Activated naive CD8-positive, alpha-beta T cell treated with anti-CD3 and anti-CD28 coated beads, Interleukin-2, amount 50 U/mL, for 24 hours (primary cell): Measurements from ENCODE around the gene GALNT8.
A peak's percentile ranks its signal among the peaks of the same experiment; 100 is the strongest.

Source experiments
- ATAC-seq: fragments of 150-1000 bp; cut with Tn5 transposase; one replicate; pipeline ENCODE4 v1.10.0; 2021
- DNase-seq: peaks from one replicate; pipeline ENCODE4 v3.0.0; 2021
- H3K27ac Mint-ChIP-seq: one replicate; pipeline ENCODE4 v1.8.0; 2021; ENCODE audit warnings: mild to moderate bottlenecking, mixed read lengths
- H3K27me3 Mint-ChIP-seq: one replicate; pipeline ENCODE4 v1.8.0; 2021; ENCODE audit warnings: mixed read lengths
- H3K36me3 Mint-ChIP-seq: one replicate; pipeline ENCODE4 v1.8.0; 2021; ENCODE audit warnings: low read depth, mixed read lengths
- H3K4me1 Mint-ChIP-seq: one replicate; pipeline ENCODE4 v1.8.0; 2021; ENCODE audit warnings: mixed read lengths
- H3K4me3 Mint-ChIP-seq: one replicate; pipeline ENCODE4 v1.8.0; 2021; ENCODE audit warnings: mild to moderate bottlenecking, moderate library complexity, mixed read lengths
- H3K9me3 Mint-ChIP-seq: one replicate; pipeline ENCODE4 v1.8.0; 2021; ENCODE audit warnings: mixed read lengths

The GALNT8 gene

GRCh38 chr12:4800555-4800954, 80.4 kb downstream of the GALNT8 start:
- no peak overlapping the region for H3K4me3 Mint-ChIP-seq
- H3K27ac Mint-ChIP-seq: no peak overlapping the region
- ATAC-seq: no peak
- H3K27me3 Mint-ChIP-seq: peaks cover 20% of the 10 kb centered on the region
- H3K9me3 Mint-ChIP-seq: no peaks in the 10 kb centered on the region
- no peaks in the 10 kb centered on the region for H3K36me3 Mint-ChIP-seq
- no peaks in the 10 kb centered on the region for H3K4me1 Mint-ChIP-seq
- DNase-seq: no peak

GRCh38 chr12:4802841-4803240, 82.6 kb downstream of the GALNT8 start:
- ATAC-seq (peak; percentile 25), DNase-seq (no peak)
- H3K27ac Mint-ChIP-seq: no peak overlapping the region

GRCh38 chr12:4806439-4807115, 86.4 kb downstream of the GALNT8 start:
- Mint-ChIP-seq H3K4me3 (no peak overlapping the region), H3K27me3 (peaks cover 38% of the 10 kb centered on the region), H3K27ac (no peak overlapping the region), H3K4me1 (peaks cover 30% of the 10 kb centered on the region), H3K36me3 (no peaks in the 10 kb centered on the region), H3K9me3 (no peaks in the 10 kb centered on the region)
- DNase-seq (no peak), ATAC-seq (peak; percentile 18)

More at GRCh38 chr12:4802841-4803240, 82.6 kb downstream of the GALNT8 start:
- H3K36me3 Mint-ChIP-seq: no peaks in the 10 kb centered on the region
- peaks cover 21% of the 10 kb centered on the region for H3K27me3 Mint-ChIP-seq
- peaks cover 15% of the 10 kb centered on the region for H3K4me1 Mint-ChIP-seq
- no peak overlapping the region for H3K4me3 Mint-ChIP-seq
- no peaks in the 10 kb centered on the region for H3K9me3 Mint-ChIP-seq

DNA sequence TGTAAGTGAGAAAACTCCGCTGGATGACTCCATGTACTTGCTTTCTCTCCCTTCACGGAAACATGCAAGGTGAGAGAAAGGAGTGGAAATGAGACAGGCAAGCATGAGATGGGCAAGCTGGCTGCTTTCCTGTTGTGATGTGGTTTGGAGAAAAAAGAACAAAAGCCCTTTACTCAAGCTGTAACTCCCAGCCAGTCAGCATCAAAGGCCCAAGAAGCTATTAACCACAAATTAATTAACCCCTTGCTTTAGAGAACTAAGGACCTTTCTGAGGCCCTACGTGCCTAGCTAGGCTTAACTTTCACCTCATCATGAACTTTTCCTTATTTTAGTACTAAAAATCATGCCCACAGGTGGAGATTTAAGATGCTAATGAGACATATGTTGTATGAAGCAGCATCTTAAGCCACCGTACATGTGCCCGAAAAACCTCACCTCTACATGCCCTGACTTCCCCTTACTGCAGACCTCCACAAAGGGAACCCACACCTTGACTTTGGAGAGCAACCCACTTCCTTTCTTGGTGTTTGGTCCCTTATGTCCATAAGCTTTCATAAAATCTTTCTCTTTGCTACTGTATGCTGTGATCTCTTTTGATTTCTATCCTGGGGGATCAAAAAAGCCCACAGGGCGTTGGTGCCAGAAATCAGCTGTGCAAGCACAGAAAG, 87.0 kb downstream of the GALNT8 start:
- H3K36me3 Mint-ChIP-seq: no peaks in the 10 kb centered on the region
- DNase-seq: no peak
- H3K4me1 Mint-ChIP-seq: peaks cover 30% of the 10 kb centered on the region
- no peaks in the 10 kb centered on the region for H3K9me3 Mint-ChIP-seq
- ATAC-seq: no peak
- no peak overlapping the region for H3K4me3 Mint-ChIP-seq
- no peak overlapping the region for H3K27ac Mint-ChIP-seq
- peaks cover 41% of the 10 kb centered on the region for H3K27me3 Mint-ChIP-seq

GRCh38 chr12:4807813-4808212, 87.6 kb downstream of the GALNT8 start:
- Mint-ChIP-seq H3K27me3 (peaks cover 41% of the 10 kb centered on the region), H3K27ac (no peak overlapping the region), H3K9me3 (no peaks in the 10 kb centered on the region), H3K36me3 (no peaks in the 10 kb centered on the region), H3K4me3 (no peak overlapping the region), H3K4me1 (peaks cover 30% of the 10 kb centered on the region)
- no peak for ATAC-seq
- DNase-seq: no peak

GRCh38 chr12:4809013-4809448, 88.8 kb downstream of the GALNT8 start:
- Mint-ChIP-seq H3K9me3 (no peaks in the 10 kb centered on the region), H3K36me3 (no peaks in the 10 kb centered on the region), H3K4me3 (peak overlapping the region; percentile 31), H3K27me3 (peaks cover 38% of the 10 kb centered on the region), H3K4me1 (peaks cover 30% of the 10 kb centered on the region), H3K27ac (no peak overlapping the region)
- ATAC-seq: no peak
- DNase-seq: no peak

GRCh38 chr12:4809449-4810218, 89.4 kb downstream of the GALNT8 start:
- peak overlapping the region; percentile 42 for H3K4me3 Mint-ChIP-seq
- peaks cover 37% of the 10 kb centered on the region for H3K27me3 Mint-ChIP-seq
- H3K9me3 Mint-ChIP-seq: no peaks in the 10 kb centered on the region
- ATAC-seq (no peak), DNase-seq (peak; percentile 32)
- H3K4me1 Mint-ChIP-seq: peaks cover 30% of the 10 kb centered on the region
- no peak overlapping the region for H3K27ac Mint-ChIP-seq
- no peaks in the 10 kb centered on the region for H3K36me3 Mint-ChIP-seq

DNA sequence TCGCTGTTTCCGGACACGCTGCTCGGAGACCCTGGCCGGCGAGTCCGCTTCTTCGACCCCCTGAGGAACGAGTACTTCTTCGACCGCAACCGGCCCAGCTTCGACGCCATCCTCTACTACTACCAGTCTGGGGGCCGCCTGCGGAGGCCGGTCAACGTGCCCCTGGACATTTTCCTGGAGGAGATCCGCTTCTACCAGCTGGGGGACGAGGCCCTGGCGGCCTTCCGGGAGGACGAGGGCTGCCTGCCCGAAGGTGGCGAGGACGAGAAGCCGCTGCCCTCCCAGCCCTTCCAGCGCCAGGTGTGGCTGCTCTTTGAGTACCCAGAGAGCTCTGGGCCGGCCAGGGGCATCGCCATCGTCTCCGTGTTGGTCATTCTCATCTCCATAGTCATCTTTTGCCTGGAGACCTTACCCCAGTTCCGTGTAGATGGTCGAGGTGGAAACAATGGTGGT, 90.0 kb downstream of the GALNT8 start:
- H3K4me1 Mint-ChIP-seq: peaks cover 30% of the 10 kb centered on the region
- no peaks in the 10 kb centered on the region for H3K9me3 Mint-ChIP-seq
- ATAC-seq: no peak
- H3K27ac Mint-ChIP-seq: no peak overlapping the region
- peaks cover 43% of the 10 kb centered on the region for H3K27me3 Mint-ChIP-seq
- peak overlapping the region; percentile 42 for H3K4me3 Mint-ChIP-seq
- H3K36me3 Mint-ChIP-seq: no peaks in the 10 kb centered on the region
- DNase-seq: no peak

DNA sequence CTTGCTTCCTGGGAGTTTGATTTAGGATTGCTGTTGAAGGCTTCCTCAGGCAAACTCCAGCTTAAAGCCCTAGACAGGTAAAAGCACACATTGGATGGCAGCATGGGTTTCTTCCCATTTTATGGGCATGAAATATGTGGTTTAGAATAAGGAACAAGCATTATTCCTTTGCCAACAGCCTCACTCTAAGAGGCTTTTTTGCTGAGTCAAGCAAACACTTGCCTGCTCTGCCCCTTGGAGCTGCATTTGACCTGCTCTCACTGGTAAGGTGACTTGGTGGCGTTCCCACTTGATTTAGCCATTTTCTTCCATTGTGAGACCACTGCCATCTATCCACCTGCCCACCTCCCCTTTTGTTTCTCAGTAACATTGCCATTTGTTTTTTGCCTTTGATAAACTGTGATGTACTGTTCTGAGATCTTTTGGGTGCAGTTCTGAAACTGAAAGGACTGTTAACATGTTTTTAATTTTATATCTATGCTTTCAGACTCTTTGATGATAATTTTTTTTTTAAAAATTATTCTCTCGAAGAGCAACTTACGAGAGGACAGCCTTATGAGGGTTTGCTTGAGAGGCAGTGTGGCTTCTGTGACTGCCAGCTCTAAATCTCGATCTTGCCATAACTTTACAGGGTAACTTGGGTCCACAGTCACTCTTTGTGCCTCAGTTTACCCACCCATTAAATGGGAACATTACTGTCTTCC, 92.6 kb downstream of the GALNT8 start:
- Mint-ChIP-seq H3K4me3 (no peak overlapping the region), H3K9me3 (no peaks in the 10 kb centered on the region), H3K4me1 (peaks cover 18% of the 10 kb centered on the region), H3K36me3 (no peaks in the 10 kb centered on the region), H3K27me3 (peaks cover 41% of the 10 kb centered on the region), H3K27ac (no peak overlapping the region)
- ATAC-seq (no peak), DNase-seq (no peak)

- Mint-ChIP-seq H3K27ac (no peak overlapping the region), H3K4me3 (no peak overlapping the region), H3K27me3 (peaks cover 31% of the 10 kb centered on the region), H3K9me3 (no peaks in the 10 kb centered on the region), H3K36me3 (no peaks in the 10 kb centered on the region), H3K4me1 (peaks cover 18% of the 10 kb centered on the region)
- DNase-seq (no peak), ATAC-seq (no peak)
Observed at GRCh38 chr12:4813741-4814140, 93.5 kb downstream of the GALNT8 start.

DNA sequence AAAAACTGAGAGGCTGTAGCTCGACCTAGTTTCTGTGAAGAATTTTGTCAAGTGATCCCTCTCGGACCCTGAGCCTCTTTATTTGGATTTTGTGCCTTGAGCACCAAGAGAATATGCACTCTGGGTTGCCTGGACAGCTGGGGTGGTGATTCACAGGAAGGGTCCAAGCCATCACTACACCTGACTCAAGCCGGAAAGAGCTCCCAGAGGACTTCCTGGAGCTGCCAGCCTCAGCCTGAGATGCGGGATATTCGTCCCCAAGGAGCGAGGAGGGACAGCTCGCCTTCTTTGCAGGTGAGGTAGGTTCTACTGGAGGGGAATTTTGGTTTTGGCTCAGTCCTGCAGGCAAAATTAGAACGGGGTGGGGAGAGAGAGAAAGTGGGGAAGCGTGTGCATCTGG, 94.3 kb downstream of the GALNT8 start:
- H3K4me3 Mint-ChIP-seq: no peak overlapping the region

DNA sequence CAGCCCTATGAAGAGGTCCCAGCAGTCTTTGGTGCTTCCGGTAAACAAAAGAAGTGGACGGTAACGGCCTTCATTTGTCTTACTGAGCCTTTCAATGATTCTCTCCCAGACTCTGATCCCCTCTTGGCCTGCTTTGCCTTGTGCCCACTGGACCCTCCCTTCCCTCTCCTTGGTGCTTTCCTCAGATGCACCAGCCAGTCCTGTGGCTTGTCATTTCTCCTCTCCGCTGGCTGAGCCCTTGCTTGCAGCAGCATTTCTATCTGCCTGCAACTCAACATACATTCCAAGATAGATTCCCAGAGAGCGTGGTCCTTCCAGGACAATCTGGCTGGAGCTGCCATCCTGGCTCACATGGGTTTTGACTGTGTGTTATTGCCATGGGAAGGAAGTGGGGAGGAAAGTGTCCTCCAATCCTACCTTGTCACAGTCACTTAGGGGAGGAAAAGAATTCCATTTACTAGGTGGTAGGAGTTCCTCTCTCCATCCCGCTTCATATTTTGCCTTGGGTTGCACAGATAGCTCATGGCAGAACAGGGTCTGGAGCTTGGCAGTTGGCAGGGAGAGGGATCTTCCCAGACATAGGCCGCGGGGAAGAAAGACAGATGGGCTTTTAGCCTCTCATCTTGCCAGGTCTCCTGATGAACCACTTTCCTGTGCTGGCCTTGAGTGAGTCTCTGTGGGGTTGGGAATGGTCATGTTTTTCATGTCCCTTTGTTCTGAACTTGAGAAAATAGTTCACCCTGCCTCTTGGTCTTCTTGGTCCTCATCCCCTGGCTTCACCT, 96.7 kb downstream of the GALNT8 start:
- Mint-ChIP-seq H3K9me3 (no peaks in the 10 kb centered on the region), H3K27me3 (peaks cover 11% of the 10 kb centered on the region), H3K4me3 (no peak overlapping the region), H3K36me3 (no peaks in the 10 kb centered on the region), H3K4me1 (peaks cover 16% of the 10 kb centered on the region), H3K27ac (no peak overlapping the region)
- no peak for DNase-seq
- ATAC-seq: no peak

More for the DNA sequence above, 94.3 kb downstream of the GALNT8 start:
- no peaks in the 10 kb centered on the region for H3K9me3 Mint-ChIP-seq
- ATAC-seq (no peak), DNase-seq (no peak)
- no peaks in the 10 kb centered on the region for H3K36me3 Mint-ChIP-seq
- peaks cover 29% of the 10 kb centered on the region for H3K27me3 Mint-ChIP-seq
- H3K4me1 Mint-ChIP-seq: peaks cover 17% of the 10 kb centered on the region
- H3K27ac Mint-ChIP-seq: no peak overlapping the region

DNA sequence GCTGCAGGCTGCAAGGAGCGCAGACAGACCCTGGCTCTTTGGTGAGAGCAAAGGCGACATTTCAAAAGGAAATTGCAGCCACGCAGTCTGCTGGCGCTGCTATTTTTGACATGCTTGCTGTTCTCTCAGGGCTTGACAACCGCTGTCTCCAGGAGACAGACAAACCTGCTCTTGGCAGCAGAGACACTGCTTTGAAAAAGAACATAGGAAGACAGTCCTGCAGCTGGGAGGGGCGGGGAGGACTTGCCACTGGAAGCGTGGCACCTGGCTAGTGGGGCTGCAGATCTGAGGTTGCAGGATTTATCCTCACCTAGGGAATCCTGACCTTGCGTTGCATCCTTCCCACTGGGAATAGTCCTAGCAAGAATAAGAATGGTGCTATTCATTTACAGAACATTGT, 97.7 kb downstream of the GALNT8 start:
- DNase-seq (no peak), ATAC-seq (no peak)
- H3K4me3 Mint-ChIP-seq: no peak overlapping the region
- H3K27me3 Mint-ChIP-seq: peaks cover 11% of the 10 kb centered on the region
- H3K36me3 Mint-ChIP-seq: no peaks in the 10 kb centered on the region
- H3K9me3 Mint-ChIP-seq: no peaks in the 10 kb centered on the region
- peaks cover 16% of the 10 kb centered on the region for H3K4me1 Mint-ChIP-seq
- no peak overlapping the region for H3K27ac Mint-ChIP-seq

DNA sequence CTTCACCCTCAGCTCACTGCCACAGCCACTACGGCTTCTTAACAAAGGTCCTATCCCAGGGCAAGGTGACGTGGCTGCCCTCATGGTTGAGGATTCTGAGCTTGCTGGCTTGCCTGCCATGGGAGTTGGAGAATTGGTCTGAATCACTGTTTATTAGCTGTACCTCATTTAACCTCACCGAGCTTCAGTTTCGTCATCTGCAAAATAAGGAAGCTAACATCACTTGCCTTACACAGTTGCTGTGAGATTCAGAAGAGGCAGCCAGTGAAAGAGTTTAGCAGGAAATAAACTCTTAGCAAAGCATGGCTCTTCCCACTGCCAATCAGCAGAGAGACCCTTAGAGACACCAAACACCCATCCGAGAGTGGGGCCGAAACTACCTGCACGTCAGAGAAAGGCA, 99.5 kb downstream of the GALNT8 start:
- Mint-ChIP-seq H3K4me3 (no peak overlapping the region), H3K36me3 (no peaks in the 10 kb centered on the region), H3K9me3 (no peaks in the 10 kb centered on the region), H3K27ac (no peak overlapping the region), H3K27me3 (peaks cover 7% of the 10 kb centered on the region), H3K4me1 (peaks cover 24% of the 10 kb centered on the region)
- ATAC-seq (no peak), DNase-seq (no peak)
